HL-60 (cell line): Measurements from ENCODE around the gene RNF225.
A peak's percentile ranks its signal among the peaks of the same experiment; 100 is the strongest.

ENCODE experiments used
- DNase-seq, 2 experiments: peaks; one replicate each; pipeline ENCODE4 v3.0.0-alpha.2; 2010 to 2020; ENCODE audit warnings: low read depth in 1 of 2, low spot score in 1 of 2
- H3K27ac ChIP-seq: fragments of 250-450 bp; sonication (Bioruptor Pico); replicated peaks from 2 replicates; pipeline ENCODE4 v1.5.1; 2020; ENCODE audit warnings: mild to moderate bottlenecking, moderate library complexity
- H3K27me3 ChIP-seq: fragments of 250-450 bp; sonication (Bioruptor Pico); 2 replicates; pipeline ENCODE4 v1.5.1; 2021; ENCODE audit warnings: mild to moderate bottlenecking, moderate library complexity; ENCODE audit not compliant: insufficient read depth, poor library complexity, severe bottlenecking
- H3K4me3 ChIP-seq: replicated peaks from 2 replicates; pipeline ENCODE4 v1.5.1; 2011; ENCODE audit warnings: mild to moderate bottlenecking, control low read depth, low read length; ENCODE audit not compliant: insufficient read depth
- CTCF ChIP-seq: IDR thresholded peaks from one replicate; pipeline ENCODE4 v1.5.1; 2011; ENCODE audit warnings: low read length, control low read depth, inconsistent platforms; ENCODE audit not compliant: insufficient read depth
- GABPA ChIP-seq: IDR thresholded peaks from 2 replicates; pipeline ENCODE4 v1.6.1; 2012; ENCODE audit warnings: low read depth
- POLR2AphosphoS5 ChIP-seq: IDR thresholded peaks from 2 replicates; pipeline ENCODE4 v1.6.1; 2012; ENCODE audit warnings: low read depth
- SPI1 ChIP-seq: IDR thresholded peaks from 2 replicates; pipeline ENCODE4 v1.6.1; 2012; ENCODE audit warnings: low read depth, mild to moderate bottlenecking, borderline replicate concordance
- TF ChIP-seq, protein P1 (sequence below): IDR thresholded peaks from 2 replicates; pipeline ENCODE4 v1.6.1; 2012; ENCODE audit warnings: low read depth; ENCODE audit not compliant: insufficient replicate concordance

Gene RNF225

DNA sequence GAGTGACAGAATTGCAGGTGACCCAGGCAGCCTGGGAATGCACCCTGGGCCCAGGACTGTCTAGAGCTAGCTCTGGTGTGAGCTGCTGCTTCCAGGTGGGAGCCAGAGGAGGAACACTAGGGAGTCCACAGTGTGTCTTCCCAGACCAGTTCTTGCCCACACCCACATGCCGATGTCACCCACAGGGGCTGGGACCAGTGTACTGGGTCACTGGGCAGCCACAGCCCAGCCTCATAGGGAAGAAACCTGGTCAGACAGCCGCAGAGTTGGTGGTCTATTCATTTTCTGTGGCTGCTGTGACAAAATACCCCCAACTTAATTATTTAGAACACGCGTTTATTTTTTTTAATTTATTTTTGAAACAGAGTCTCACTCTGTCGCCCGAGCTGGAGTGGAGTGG, 3.1 kb downstream of the RNF225 start:
- DNase-seq, result no peak
- TF ChIP-seq CTCF (no peak), SPI1 (no peak), GABPA (no peak), POLR2AphosphoS5 (no peak)
- TF ChIP-seq, protein P1, sequence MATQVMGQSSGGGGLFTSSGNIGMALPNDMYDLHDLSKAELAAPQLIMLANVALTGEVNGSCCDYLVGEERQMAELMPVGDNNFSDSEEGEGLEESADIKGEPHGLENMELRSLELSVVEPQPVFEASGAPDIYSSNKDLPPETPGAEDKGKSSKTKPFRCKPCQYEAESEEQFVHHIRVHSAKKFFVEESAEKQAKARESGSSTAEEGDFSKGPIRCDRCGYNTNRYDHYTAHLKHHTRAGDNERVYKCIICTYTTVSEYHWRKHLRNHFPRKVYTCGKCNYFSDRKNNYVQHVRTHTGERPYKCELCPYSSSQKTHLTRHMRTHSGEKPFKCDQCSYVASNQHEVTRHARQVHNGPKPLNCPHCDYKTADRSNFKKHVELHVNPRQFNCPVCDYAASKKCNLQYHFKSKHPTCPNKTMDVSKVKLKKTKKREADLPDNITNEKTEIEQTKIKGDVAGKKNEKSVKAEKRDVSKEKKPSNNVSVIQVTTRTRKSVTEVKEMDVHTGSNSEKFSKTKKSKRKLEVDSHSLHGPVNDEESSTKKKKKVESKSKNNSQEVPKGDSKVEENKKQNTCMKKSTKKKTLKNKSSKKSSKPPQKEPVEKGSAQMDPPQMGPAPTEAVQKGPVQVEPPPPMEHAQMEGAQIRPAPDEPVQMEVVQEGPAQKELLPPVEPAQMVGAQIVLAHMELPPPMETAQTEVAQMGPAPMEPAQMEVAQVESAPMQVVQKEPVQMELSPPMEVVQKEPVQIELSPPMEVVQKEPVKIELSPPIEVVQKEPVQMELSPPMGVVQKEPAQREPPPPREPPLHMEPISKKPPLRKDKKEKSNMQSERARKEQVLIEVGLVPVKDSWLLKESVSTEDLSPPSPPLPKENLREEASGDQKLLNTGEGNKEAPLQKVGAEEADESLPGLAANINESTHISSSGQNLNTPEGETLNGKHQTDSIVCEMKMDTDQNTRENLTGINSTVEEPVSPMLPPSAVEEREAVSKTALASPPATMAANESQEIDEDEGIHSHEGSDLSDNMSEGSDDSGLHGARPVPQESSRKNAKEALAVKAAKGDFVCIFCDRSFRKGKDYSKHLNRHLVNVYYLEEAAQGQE, result no peak
- no peak overlapping the region for H3K27ac ChIP-seq
- H3K27me3 ChIP-seq, result no peaks in the 10 kb centered on the region
- H3K4me3 ChIP-seq, result no peak overlapping the region

- TF ChIP-seq SPI1, result no peak
- H3K27me3 ChIP-seq, result no peaks in the 10 kb centered on the region
- no peak overlapping the region for H3K4me3 ChIP-seq
- DNase-seq, result no peak
- no peak overlapping the region for H3K27ac ChIP-seq
Observed at GRCh38 chr19:58399903-58400302, 4.4 kb downstream of the RNF225 start.

DNA sequence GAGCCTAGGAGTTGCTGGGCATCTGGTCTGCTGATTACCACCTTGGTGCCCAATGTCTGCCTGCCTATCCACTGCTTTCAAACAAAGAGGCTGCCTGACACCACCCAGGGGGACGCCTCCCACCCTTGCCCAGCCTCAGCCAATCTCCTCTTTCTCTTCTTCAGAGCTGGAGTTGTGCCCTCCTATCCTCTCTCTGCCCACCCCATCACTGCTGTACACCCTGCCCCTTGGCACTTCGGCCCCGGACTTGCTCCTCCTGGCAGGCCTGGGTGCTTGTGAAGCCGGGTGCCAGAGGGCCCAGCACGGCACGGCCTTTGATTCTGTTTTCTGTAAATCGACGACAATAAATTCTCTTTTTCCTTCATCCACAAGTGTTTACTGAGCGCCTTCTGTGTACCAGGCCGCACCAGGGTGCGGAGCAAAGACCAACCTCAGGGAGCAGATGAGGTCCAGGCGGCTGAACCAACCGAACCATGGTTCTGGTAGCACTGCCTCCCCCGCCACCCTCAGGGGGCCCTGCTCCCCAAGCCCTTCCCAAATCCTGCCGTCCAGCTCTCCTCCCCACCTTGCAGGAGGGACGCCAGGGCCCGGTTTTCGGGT, 5.0 kb downstream of the RNF225 start:
- no peaks in the 10 kb centered on the region for H3K27me3 ChIP-seq
- DNase-seq, result no peak
- TF ChIP-seq POLR2AphosphoS5, result no peak
- TF ChIP-seq SPI1, result no peak
- no peak for TF ChIP-seq CTCF
- TF ChIP-seq GABPA, result no peak
- TF ChIP-seq, protein P1, result no peak
- H3K27ac ChIP-seq, result no peak overlapping the region
- H3K4me3 ChIP-seq, result no peak overlapping the region

DNA sequence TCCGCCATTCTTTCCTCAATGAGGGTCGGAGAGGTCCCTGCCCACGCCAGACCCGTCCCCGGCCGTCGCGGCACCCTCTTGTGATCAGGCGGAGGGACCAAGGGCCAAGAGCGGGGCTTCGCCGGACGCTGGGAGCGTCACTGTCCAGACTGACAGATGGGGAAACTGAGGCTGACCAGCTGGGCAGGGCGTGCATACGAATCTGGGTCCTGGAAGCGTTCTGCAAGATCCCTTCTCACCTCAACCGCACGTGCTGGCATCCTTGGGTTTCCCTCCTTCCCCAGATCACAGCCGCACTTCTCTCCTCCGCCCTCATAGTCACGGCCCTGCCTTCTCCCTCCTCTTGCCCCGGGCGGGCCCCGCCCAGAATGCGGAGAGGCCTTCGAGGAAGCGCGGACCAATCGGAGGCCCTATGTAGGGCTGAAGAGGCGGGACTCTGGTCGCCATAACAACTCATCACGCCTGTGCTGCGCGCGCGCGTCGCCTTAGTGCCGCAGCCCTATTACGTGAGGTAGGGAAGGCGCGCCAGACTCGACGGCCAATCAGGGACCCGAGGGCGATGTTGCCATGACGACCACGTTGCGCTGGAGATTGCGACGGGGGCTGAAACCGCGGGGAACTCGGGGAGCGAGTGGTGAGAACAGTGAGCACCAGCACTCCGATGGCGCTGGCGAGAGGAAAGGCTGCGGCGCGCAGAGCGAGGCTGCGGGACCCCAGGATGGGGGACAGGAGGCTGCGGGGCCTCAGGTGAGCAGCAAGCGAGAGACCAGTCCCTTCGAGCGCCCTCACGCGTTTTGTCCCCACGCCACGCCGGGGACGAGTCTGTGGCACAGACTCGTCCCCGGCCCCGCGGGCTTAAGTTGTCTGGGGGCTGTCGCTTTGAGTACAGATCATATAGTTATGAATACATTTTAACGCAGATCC, 5.7 kb downstream of the RNF225 start:
- Histone ChIP-seq H3K4me3 (peak overlapping the region; percentile 73), H3K27ac (peak overlapping the region; percentile 61), H3K27me3 (no peaks in the 10 kb centered on the region)
- peak; percentile 99 to 100 for DNase-seq
- TF ChIP-seq CTCF, result no peak
- TF ChIP-seq POLR2AphosphoS5, result peak; percentile 85; the same call in 1 of the 2 replicates
- TF ChIP-seq SPI1, result peak; percentile 10; the same call in 1 of the 2 replicates
- TF ChIP-seq, protein P1, result no peak
- no peak for TF ChIP-seq GABPA
